ENCODE measurements around the gene PRPF31.
A peak's percentile ranks its signal among the peaks of the same experiment; 100 is the strongest.

PRPF31 gene

GRCh38 chr19:54149021-54149812, 33.7 kb downstream of the PRPF31 start:
- no peak overlapping the region for H3K4me3 ChIP-seq (ENCODE audit: low read length in 2 of 2)
- H3K36me3 ChIP-seq (replicated peaks in 1 of 2; ENCODE audit: control insufficient read depth in 2 of 2, insufficient read depth in 2 of 2, low read length in 2 of 2): peaks cover 89 to 98% of the 10 kb centered on the region in 2 donors
- H3K4me2 ChIP-seq (ENCODE audit: insufficient read depth, low read length, poor library complexity, severe bottlenecking): no peak overlapping the region
- H4K91ac ChIP-seq (ENCODE audit: low read depth, low read length, poor library complexity): no peak overlapping the region
- no peaks in the 10 kb centered on the region for H3K9me3 ChIP-seq (replicated peaks in 1 of 2; ENCODE audit: control insufficient read depth in 2 of 2, insufficient read depth in 1 of 2, low read depth in 1 of 2, low read length in 2 of 2)
- DNase-seq (ENCODE audit: low spot score): no peak
- no peaks in the 10 kb centered on the region for H3K4me1 ChIP-seq (ENCODE audit: control insufficient read depth in 2 of 2, insufficient read depth in 1 of 2, low read depth in 1 of 2, low read length in 2 of 2)
- H2AFZ ChIP-seq (ENCODE audit: low read length): no peak overlapping the region
- no peak overlapping the region for H2BK12ac ChIP-seq (ENCODE audit: low read length)
- no peak overlapping the region for H3K4ac ChIP-seq (ENCODE audit: low read length)
- peak overlapping the region; percentile 24 for H2BK5ac ChIP-seq (ENCODE audit: low read length)
- H3K23ac ChIP-seq (ENCODE audit: low read depth, low read length, poor library complexity): no peak overlapping the region
- H3K9ac ChIP-seq (ENCODE audit: low read depth, low read length, poor library complexity): no peak overlapping the region
- WGBS, 2 donors (ENCODE audit: extremely low coverage in 2 of 2, insufficient read length in 2 of 2, insufficient replicate concordance in 1 of 2): no CpG with 5 or more reads among the region's 12 CpGs
- H3K18ac ChIP-seq (ENCODE audit: low read length): no peak overlapping the region
- no peak overlapping the region for H2BK120ac ChIP-seq (ENCODE audit: low read depth, low read length)
- peaks cover 9% of the 10 kb centered on the region for H3K79me1 ChIP-seq (ENCODE audit: low read depth, low read length)
- H3K27me3 ChIP-seq (ENCODE audit: control insufficient read depth in 3 of 3, insufficient read depth in 3 of 3, low read depth in 1 of 3, low read length in 3 of 3): no peaks in the 10 kb centered on the region
- H3K27ac ChIP-seq (replicated peaks; ENCODE audit: low read length): no peak overlapping the region
- H2AK5ac ChIP-seq (ENCODE audit: low read depth, low read length): no peak overlapping the region
- no peak overlapping the region for H3K14ac ChIP-seq (ENCODE audit: low read length)
- no peak overlapping the region for H2BK15ac ChIP-seq (ENCODE audit: low read length)
- H4K8ac ChIP-seq (ENCODE audit: low read depth, low read length): no peak overlapping the region

GRCh38 chr19:54151362-54152035, 35.9 kb downstream of the PRPF31 start:
- H3K4me3 ChIP-seq (ENCODE audit: low read length in 2 of 2): no peak overlapping the region
- no peak overlapping the region for H3K4ac ChIP-seq (ENCODE audit: low read length)
- H2BK12ac ChIP-seq (ENCODE audit: low read length): no peak overlapping the region
- no peak overlapping the region for H3K9ac ChIP-seq (ENCODE audit: low read depth, low read length, poor library complexity)
- H2BK5ac ChIP-seq (ENCODE audit: low read length): peak overlapping the region; percentile 39
- H3K9me3 ChIP-seq (replicated peaks in 1 of 2; ENCODE audit: control insufficient read depth in 2 of 2, insufficient read depth in 1 of 2, low read depth in 1 of 2, low read length in 2 of 2): no peaks in the 10 kb centered on the region
- no peak overlapping the region for H2AK5ac ChIP-seq (ENCODE audit: low read depth, low read length)
- H3K4me1 ChIP-seq (ENCODE audit: control insufficient read depth in 2 of 2, insufficient read depth in 1 of 2, low read depth in 1 of 2, low read length in 2 of 2): no peaks in the 10 kb centered on the region
- no peak for DNase-seq (ENCODE audit: low spot score)
- no peak overlapping the region for H3K23ac ChIP-seq (ENCODE audit: low read depth, low read length, poor library complexity)
- H3K18ac ChIP-seq (ENCODE audit: low read length): no peak overlapping the region
- no peaks in the 10 kb centered on the region for H3K27me3 ChIP-seq (ENCODE audit: control insufficient read depth in 3 of 3, insufficient read depth in 3 of 3, low read depth in 1 of 3, low read length in 3 of 3)
- no peak overlapping the region for H3K4me2 ChIP-seq (ENCODE audit: insufficient read depth, low read length, poor library complexity, severe bottlenecking)
- no peak overlapping the region for H4K91ac ChIP-seq (ENCODE audit: low read depth, low read length, poor library complexity)
- H3K14ac ChIP-seq (ENCODE audit: low read length): no peak overlapping the region
- H4K8ac ChIP-seq (ENCODE audit: low read depth, low read length): no peak overlapping the region
- H2BK15ac ChIP-seq (ENCODE audit: low read length): no peak overlapping the region
- H3K27ac ChIP-seq (replicated peaks; ENCODE audit: low read length): no peak overlapping the region
- no CpG with 5 or more reads among the region's 23 CpGs for WGBS, 2 donors (ENCODE audit: extremely low coverage in 2 of 2, insufficient read length in 2 of 2, insufficient replicate concordance in 1 of 2)
- H2BK120ac ChIP-seq (ENCODE audit: low read depth, low read length): no peak overlapping the region
- H2AFZ ChIP-seq (ENCODE audit: low read length): no peak overlapping the region
- peaks cover 80 to 97% of the 10 kb centered on the region in 2 donors for H3K36me3 ChIP-seq (replicated peaks in 1 of 2; ENCODE audit: control insufficient read depth in 2 of 2, insufficient read depth in 2 of 2, low read length in 2 of 2)
- H3K79me1 ChIP-seq (ENCODE audit: low read depth, low read length): peaks cover 7% of the 10 kb centered on the region

- peaks cover 78 to 97% of the 10 kb centered on the region in 2 donors for H3K36me3 ChIP-seq (replicated peaks in 1 of 2; ENCODE audit: control insufficient read depth in 2 of 2, insufficient read depth in 2 of 2, low read length in 2 of 2)
- WGBS, 2 donors (ENCODE audit: extremely low coverage in 2 of 2, insufficient read length in 2 of 2, insufficient replicate concordance in 1 of 2): no CpG with 5 or more reads among the region's 12 CpGs
Observed at GRCh38 chr19:54152267-54152666, 36.7 kb downstream of the PRPF31 start.

GRCh38 chr19:54152878-54153524, 37.4 kb downstream of the PRPF31 start:
- Histone ChIP-seq H3K4me3 (ENCODE audit: low read length in 2 of 2) (no peak overlapping the region), H3K18ac (ENCODE audit: low read length) (no peak overlapping the region), H4K91ac (ENCODE audit: low read depth, low read length, poor library complexity) (no peak overlapping the region), H3K79me1 (ENCODE audit: low read depth, low read length) (peaks cover 4% of the 10 kb centered on the region), H3K27ac (replicated peaks; ENCODE audit: low read length) (no peak overlapping the region), H2BK15ac (ENCODE audit: low read length) (no peak overlapping the region), H3K14ac (ENCODE audit: low read length) (no peak overlapping the region), H3K4ac (ENCODE audit: low read length) (no peak overlapping the region), H2AK5ac (ENCODE audit: low read depth, low read length) (no peak overlapping the region), H3K4me2 (ENCODE audit: insufficient read depth, low read length, poor library complexity, severe bottlenecking) (no peak overlapping the region), H3K9ac (ENCODE audit: low read depth, low read length, poor library complexity) (no peak overlapping the region), H2BK12ac (ENCODE audit: low read length) (no peak overlapping the region), H2BK5ac (ENCODE audit: low read length) (no peak overlapping the region), H3K9me3 (replicated peaks in 1 of 2; ENCODE audit: control insufficient read depth in 2 of 2, insufficient read depth in 1 of 2, low read depth in 1 of 2, low read length in 2 of 2) (no peaks in the 10 kb centered on the region), H2AFZ (ENCODE audit: low read length) (no peak overlapping the region), H3K27me3 (ENCODE audit: control insufficient read depth in 3 of 3, insufficient read depth in 3 of 3, low read depth in 1 of 3, low read length in 3 of 3) (no peaks in the 10 kb centered on the region), H3K36me3 (replicated peaks in 1 of 2; ENCODE audit: control insufficient read depth in 2 of 2, insufficient read depth in 2 of 2, low read length in 2 of 2) (peaks cover 73 to 97% of the 10 kb centered on the region in 2 donors), H3K23ac (ENCODE audit: low read depth, low read length, poor library complexity) (no peak overlapping the region), H2BK120ac (ENCODE audit: low read depth, low read length) (no peak overlapping the region), H3K4me1 (ENCODE audit: control insufficient read depth in 2 of 2, insufficient read depth in 1 of 2, low read depth in 1 of 2, low read length in 2 of 2) (no peaks in the 10 kb centered on the region), H4K8ac (ENCODE audit: low read depth, low read length) (peak overlapping the region; percentile 82)
- no CpG with 5 or more reads among the region's 25 CpGs for WGBS, 2 donors (ENCODE audit: extremely low coverage in 2 of 2, insufficient read length in 2 of 2, insufficient replicate concordance in 1 of 2)
- DNase-seq (ENCODE audit: low spot score): no peak

More at GRCh38 chr19:54152267-54152666, 36.7 kb downstream of the PRPF31 start:
- peak overlapping the region in 1 of 2 donors; percentile 50 for H3K4me3 ChIP-seq (ENCODE audit: low read length in 2 of 2)
- no peaks in the 10 kb centered on the region for H3K9me3 ChIP-seq (replicated peaks in 1 of 2; ENCODE audit: control insufficient read depth in 2 of 2, insufficient read depth in 1 of 2, low read depth in 1 of 2, low read length in 2 of 2)
- no peak overlapping the region for H3K4ac ChIP-seq (ENCODE audit: low read length)
- H3K23ac ChIP-seq (ENCODE audit: low read depth, low read length, poor library complexity): no peak overlapping the region
- no peak overlapping the region for H2AK5ac ChIP-seq (ENCODE audit: low read depth, low read length)
- DNase-seq (ENCODE audit: low spot score): no peak
- no peak overlapping the region for H2BK12ac ChIP-seq (ENCODE audit: low read length)
- H3K9ac ChIP-seq (ENCODE audit: low read depth, low read length, poor library complexity): no peak overlapping the region
- H3K79me1 ChIP-seq (ENCODE audit: low read depth, low read length): peaks cover 5% of the 10 kb centered on the region
- H3K4me2 ChIP-seq (ENCODE audit: insufficient read depth, low read length, poor library complexity, severe bottlenecking): no peak overlapping the region
- H3K14ac ChIP-seq (ENCODE audit: low read length): no peak overlapping the region
- no peak overlapping the region for H2BK15ac ChIP-seq (ENCODE audit: low read length)
- H3K27ac ChIP-seq (replicated peaks; ENCODE audit: low read length): no peak overlapping the region
- H2AFZ ChIP-seq (ENCODE audit: low read length): no peak overlapping the region
- no peak overlapping the region for H3K18ac ChIP-seq (ENCODE audit: low read length)
- no peak overlapping the region for H2BK120ac ChIP-seq (ENCODE audit: low read depth, low read length)
- H4K8ac ChIP-seq (ENCODE audit: low read depth, low read length): no peak overlapping the region
- H2BK5ac ChIP-seq (ENCODE audit: low read length): no peak overlapping the region
- no peaks in the 10 kb centered on the region for H3K27me3 ChIP-seq (ENCODE audit: control insufficient read depth in 3 of 3, insufficient read depth in 3 of 3, low read depth in 1 of 3, low read length in 3 of 3)
- no peaks in the 10 kb centered on the region for H3K4me1 ChIP-seq (ENCODE audit: control insufficient read depth in 2 of 2, insufficient read depth in 1 of 2, low read depth in 1 of 2, low read length in 2 of 2)
- H4K91ac ChIP-seq (ENCODE audit: low read depth, low read length, poor library complexity): no peak overlapping the region

Data from neuronal stem cell (in vitro differentiated cells).